ENCODE data around the gene HAUS2.
A peak's percentile ranks its signal among the peaks of the same experiment; 100 is the strongest.
"Not testable (repeated sequence)": the region's sequence is repeated elsewhere in the genome, so short reads cannot be mapped to it uniquely, and the experiment has no call there.

HAUS2 gene

DNA sequence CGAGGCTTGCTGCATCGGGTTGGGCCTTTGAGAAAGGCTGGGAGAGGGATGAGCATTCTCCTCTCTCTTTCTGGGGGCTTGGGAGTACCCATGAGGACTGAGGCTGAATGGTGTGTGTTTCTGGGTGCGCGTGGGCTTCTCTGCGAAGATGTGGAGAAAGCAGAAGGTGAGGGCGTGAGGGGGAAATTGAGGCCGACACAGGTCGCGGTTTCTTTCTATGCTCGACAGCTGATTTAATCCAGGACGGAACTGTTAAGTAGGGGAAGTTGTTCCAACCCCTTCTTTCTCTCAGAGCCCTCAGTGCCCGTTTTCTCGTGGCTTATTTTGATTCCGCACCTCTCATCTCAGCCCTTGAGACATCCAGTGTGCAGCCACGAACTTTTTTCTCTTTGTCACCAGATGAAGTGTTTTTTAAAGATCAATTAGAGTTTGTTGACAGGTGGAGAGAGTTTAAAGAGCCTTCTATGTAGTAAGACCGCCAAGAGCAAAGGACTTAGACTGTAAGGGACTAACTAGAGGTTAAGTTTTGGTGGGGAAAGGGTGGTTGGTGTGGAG lies 27.5 kb downstream of the HAUS2 start:
- DNase-seq (ENCODE audit: low read depth), result no peak

- no peak for DNase-seq (ENCODE audit: low read depth)
Observed at GRCh38 chr15:42576776-42577175, 28.1 kb downstream of the HAUS2 start.

DNA sequence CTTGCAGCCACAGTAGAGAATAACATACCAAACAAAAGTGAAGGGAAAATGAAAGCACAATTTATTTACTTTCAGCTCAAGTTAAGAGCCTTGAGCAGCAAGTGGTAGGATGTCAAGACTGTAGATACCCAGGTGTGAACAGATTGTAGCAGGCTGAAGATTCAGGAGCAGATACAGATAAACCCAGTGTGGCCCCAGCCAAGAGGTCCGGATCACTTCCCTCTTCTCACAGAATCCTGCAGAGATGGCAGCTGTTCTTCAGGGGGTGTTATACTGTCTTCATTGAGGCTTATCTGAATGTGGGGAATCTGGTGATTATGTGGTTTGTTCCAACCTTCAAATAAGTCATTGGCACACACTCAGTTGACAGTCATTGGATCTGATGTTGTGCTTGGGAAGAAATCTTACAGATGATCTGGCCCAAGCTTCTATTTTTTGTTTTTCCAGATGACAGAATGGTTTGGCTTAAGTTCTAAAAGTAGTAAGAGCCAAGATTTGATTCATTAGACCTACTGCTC lies 28.9 kb downstream of the HAUS2 start:
- no peak for DNase-seq (ENCODE audit: low read depth)

GRCh38 chr15:42578984-42579537 lies 30.4 kb downstream of the HAUS2 start:
- DNase-seq (ENCODE audit: low read depth), result no peak

GRCh38 chr15:42581272-42581730 lies 32.7 kb downstream of the HAUS2 start:
- peak; percentile 64 for DNase-seq (ENCODE audit: low read depth)

DNA sequence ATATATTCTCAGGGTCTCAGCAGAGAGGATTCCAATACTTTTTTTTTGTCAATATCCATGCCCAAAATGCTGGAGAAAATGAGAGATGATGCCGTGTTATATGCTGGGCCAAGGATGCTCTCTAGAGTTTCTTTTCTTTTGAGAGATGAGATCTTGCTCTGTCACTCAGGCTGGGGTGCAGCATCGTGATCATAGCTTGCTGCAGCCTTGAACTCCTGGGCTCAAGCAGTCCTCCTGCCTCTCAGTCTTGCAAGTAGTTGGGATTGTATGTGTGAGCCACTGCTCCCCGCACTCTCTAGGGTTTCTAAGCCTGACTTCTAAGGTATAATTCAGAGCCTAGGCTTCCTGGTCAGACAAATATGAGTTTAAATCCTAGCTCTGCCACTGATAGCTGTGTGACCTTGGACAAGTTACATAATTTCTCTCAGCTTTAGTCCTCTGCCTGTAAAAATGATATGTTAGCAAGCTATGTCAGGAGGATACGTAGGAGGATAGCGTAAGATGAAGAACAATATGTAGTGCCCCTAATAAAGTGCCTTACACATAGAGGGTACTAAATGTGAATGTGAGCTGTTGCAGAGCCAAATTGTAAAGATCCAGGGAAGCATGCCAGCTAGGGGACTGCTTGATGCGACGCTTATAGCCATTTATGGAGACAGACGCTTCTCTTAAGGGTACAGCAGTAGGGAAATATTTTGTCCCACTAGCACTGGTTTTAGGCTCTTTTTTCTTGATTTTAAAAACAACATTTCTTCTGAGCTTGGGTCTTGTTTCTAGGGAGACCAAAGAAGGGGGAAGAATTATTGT lies 34.1 kb downstream of the HAUS2 start:
- DNase-seq (ENCODE audit: low read depth), result no peak

GRCh38 chr15:42584031-42584765 lies 35.6 kb downstream of the HAUS2 start:
- DNase-seq (ENCODE audit: low read depth), result no peak

DNA sequence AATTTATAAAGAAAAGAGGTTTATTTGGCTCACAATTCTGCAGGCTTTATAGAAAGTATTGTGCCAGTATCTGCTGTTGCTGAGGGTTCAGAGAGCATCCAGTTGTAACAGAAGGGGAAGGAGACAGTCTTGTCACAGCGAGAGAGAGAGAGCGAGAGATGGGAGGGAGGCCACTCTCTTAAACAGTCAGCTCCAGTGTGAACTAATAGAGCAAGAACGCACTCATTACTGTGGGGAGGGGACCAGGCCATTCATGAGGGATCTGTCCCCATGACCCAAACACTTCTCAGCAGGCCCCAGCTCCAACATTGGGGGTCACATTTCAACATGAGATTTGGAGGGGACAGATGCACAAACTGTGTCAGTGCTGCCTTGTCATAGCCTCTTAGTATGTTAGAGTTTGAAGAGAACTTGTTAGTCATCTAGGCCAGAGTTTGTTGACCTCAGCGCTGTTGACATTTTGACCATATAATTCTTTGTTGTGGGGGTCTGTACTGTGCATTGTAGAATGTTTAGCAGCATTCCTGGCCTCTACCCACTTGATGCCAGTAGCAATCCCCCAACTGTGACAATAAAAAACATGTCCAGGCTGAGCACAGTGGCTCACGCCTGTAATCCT lies 42.1 kb downstream of the HAUS2 start:
- DNase-seq (ENCODE audit: low read depth), result no peak

DNA sequence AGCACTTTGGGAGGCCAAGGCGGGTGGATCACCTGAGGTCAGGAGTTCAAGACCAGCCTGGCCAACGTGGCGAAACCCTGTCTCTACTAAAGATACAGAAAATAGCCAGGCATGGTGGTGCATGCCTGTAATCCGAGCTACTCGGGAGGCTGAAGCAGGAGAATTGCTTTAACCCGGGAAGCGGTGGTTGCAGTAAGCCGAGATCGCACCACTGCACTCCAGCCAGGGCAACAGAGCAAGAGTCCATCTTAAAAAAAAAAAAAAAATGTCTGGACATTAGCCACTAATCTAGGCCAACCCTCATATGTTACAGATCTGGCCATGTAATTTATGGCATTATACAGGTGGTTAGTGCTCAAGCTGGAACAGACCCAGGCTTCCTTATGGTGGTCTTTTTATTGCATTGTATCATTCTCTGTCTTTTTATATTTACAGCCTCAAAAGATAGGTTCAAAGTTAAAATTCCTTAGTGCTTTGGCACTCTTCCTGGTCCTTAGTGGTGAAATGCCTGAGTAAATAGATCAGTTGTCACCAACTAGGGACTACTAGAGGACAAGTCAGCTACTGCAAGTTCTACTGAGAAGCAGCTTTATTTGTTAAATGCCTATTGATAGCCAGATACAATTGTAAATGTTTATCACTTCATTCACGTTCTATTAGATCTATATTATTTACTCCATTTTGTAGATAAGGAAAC lies 42.7 kb downstream of the HAUS2 start:
- no peak for DNase-seq (ENCODE audit: low read depth)

- no peak for DNase-seq (ENCODE audit: low read depth)
Observed at GRCh38 chr15:42592716-42593115, 44.1 kb downstream of the HAUS2 start.

- no peak for DNase-seq (ENCODE audit: low read depth)
Observed at GRCh38 chr15:42593143-42593542, 44.5 kb downstream of the HAUS2 start.

- DNase-seq (ENCODE audit: low read depth), result no peak
Observed at GRCh38 chr15:42594095-42594494, 45.5 kb downstream of the HAUS2 start.

GRCh38 chr15:42595626-42596240 lies 47.1 kb downstream of the HAUS2 start:
- DNase-seq (ENCODE audit: low read depth), result no peak

- DNase-seq (ENCODE audit: low read depth), result not testable (repeated sequence)
Observed at GRCh38 chr15:42601316-42601715, 52.7 kb downstream of the HAUS2 start.

DNA sequence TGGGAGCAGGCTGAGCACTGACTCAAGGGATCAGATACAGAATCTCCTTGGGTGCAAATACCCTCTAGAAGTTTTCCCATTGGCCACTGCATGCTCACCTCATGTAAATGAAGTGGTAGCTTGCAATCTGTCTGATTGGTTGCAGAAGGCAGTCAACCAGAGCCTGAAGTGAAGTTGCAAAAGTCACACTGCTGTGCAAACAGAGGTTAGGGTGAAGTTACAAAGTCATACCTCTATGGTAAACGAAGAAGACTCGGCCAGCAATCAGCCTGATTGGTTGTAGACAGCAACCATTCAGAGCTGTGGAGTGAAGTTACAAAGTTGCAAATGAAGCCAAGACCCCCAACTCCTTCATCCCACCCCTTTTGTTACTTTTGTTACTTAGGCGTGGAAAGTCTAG lies 53.9 kb downstream of the HAUS2 start:
- DNase-seq (ENCODE audit: low read depth), result no peak

- DNase-seq (ENCODE audit: low read depth), result no peak
Observed at GRCh38 chr15:42603978-42604377, 55.3 kb downstream of the HAUS2 start.

DNA sequence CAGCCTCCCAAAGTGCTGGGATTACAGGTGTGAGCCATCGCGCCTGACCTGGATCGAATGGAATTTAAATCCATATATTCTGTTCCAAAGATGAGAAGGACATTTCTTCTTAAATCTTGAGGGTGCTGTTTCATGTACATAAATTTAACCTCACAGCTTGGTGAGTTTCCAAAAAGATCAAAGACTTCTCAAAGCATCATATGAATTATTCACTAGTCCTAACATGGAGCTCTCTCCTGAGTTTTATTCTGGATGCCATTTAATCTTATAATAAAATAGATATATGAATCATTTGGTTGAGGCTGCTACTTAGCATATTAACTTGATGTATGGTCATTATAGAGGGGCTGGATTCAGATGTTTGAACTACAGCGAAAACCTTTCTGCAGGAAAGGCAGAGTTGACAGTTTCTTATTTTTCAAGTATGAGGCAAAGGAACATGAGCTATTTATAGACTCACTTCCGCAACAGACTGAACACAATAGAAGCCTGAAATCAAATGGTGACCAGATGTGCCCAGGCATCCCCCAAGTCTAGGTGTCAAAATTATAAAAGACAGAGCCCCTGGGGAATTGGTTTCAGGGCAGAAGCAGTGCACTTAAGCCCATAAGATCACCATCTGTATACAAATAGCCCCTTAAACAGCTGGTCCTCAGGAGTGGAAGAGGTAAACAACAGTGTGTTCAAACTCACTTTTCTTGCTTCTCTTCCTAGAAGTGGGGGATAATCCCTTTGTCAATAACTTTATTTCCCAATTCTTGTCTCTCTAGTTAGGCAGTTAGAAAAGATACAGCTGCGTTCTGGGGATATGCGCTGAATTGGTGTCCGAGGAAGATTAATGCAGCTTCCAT lies 56.5 kb downstream of the HAUS2 start:
- DNase-seq (ENCODE audit: low read depth), result no peak

DNA sequence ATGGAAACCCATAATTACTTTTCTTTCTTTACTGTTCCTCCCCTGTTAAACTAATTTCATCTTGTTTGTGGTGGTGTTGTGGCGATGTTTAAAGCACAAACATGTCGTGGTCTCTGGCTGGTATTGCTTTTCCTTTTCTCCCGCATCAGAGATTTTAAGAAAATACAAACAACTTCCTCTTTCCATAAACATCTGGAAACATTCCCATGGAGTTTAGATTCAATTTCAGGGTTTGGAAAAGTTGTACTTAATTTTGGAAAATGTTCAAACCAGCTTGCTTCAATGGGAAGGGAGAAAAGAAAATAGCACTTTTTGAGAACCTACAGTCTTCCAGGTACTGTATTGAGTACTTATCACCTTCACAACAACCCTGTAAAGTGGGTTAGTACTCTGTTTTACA lies 57.2 kb downstream of the HAUS2 start:
- DNase-seq (ENCODE audit: low read depth), result no peak

- peak; percentile 10 for DNase-seq (ENCODE audit: low read depth)
Observed at GRCh38 chr15:42608110-42608531, 59.5 kb downstream of the HAUS2 start.

All from T-helper 22 cell (primary cell).